Mucosa of descending colon (tissue), 3 donors: ENCODE measurements around the gene MMP24. TPM values are rescaled to one million over a fixed set of nuclear protein-coding genes. Genes with fewer than 3 reads are reported as not detected.
A peak's percentile ranks its signal among the peaks of the same experiment; 100 is the strongest.

ENCODE experiments used
- ATAC-seq: fragments of 200-7000 bp; cut with Tn5 transposase; one replicate; pipeline ENCODE4 v1.9.1; 2020; ENCODE audit warnings: mild to moderate bottlenecking, moderate library complexity
- DNase-seq, 3 donors: peaks; one replicate each; pipeline ENCODE4 v3.0.0-alpha.2; 2020
- H3K36me3 ChIP-seq: fragments of 200-600 bp; one replicate; pipeline ENCODE4 v1.8.0; 2021; ENCODE audit warnings: low read depth, mild to moderate bottlenecking
- H3K4me1 ChIP-seq: fragments of 200-600 bp; one replicate; pipeline ENCODE4 v1.8.0; 2021; ENCODE audit warnings: low read depth, mild to moderate bottlenecking
- H3K4me3 ChIP-seq: fragments of 200-600 bp; one replicate; pipeline ENCODE4 v1.8.0; 2021; ENCODE audit warnings: mild to moderate bottlenecking
- H3K9me3 ChIP-seq: fragments of 200-600 bp; one replicate; pipeline ENCODE4 v1.8.0; 2021; ENCODE audit warnings: mild to moderate bottlenecking
- CTCF ChIP-seq: fragments of 200-600 bp; IDR thresholded peaks from one replicate; pipeline ENCODE4 v1.8.0; 2022; ENCODE audit warnings: antibody characterized with exemption, mild to moderate bottlenecking
- intact Hi-C, 2 donors: fragments of 100-400 bp; cut with DNase I in 1 of 2; cut with micrococcal nuclease in 1 of 2; formaldehyde crosslinking; loops; one replicate each; pipeline versions ENCODE4 v1.11.0 to v1.11.1; 2022; cut with DNase I, micrococcal nuclease
- total RNA-seq, 3 donors: library from RNA; stranded (reverse); fragmentation: NEBNext Ultra II Directional in 2 of 3; extraction: Animal tissue kit (Norgen Biotek cat#: 25700) in 2 of 3; gene quantifications; one replicate each; pipeline versions ENCODE4 v1.2.1 to v1.2.4, GENCODE V29; 2021 to 2023
- donor health status: DM: no; HTN: no; CAD: no; lungs with moderate emphysema.
- donor health status: DM: no; HTN: no; CAD: no.
- donor health status: DM: no; HTN: yes; CAD: no.

The MMP24 gene
- total RNA-seq, 3 donors from 2014 or later, result 0.24 to 0.70 (median 0.58) TPM

GRCh38 chr20:35281506-35282101, 55.1 kb downstream of the MMP24 start:
- no peak for TF ChIP-seq CTCF
- intact Hi-C loops, result no loop called here
- Histone ChIP-seq H3K9me3 (no peaks in the 10 kb centered on the region), H3K4me3 (no peak overlapping the region), H3K4me1 (peaks cover 33% of the 10 kb centered on the region), H3K36me3 (no peaks in the 10 kb centered on the region)
- ATAC-seq (no peak), DNase-seq (no peak)

- Histone ChIP-seq H3K4me1 (peaks cover 27% of the 10 kb centered on the region), H3K36me3 (no peaks in the 10 kb centered on the region), H3K9me3 (no peaks in the 10 kb centered on the region), H3K4me3 (peak overlapping the region; percentile 47)
- ATAC-seq (peak; percentile 40), DNase-seq (no peak)
- no peak for TF ChIP-seq CTCF
- intact Hi-C loops, result no loop called here
Measured at GRCh38 chr20:35283441-35284266, 57.2 kb downstream of the MMP24 start.

- peak within 1 kb of the TSS; percentile 47 for H3K4me3 ChIP-seq
- no peaks in the 10 kb centered on the region for H3K9me3 ChIP-seq
- intact Hi-C loops, result no loop called here
- H3K4me1 ChIP-seq, result peaks cover 27% of the 10 kb centered on the region
- peak; percentile 90 to 92 (median 91) for DNase-seq
- H3K36me3 ChIP-seq, result no peaks in the 10 kb centered on the region
- ATAC-seq, result peak; percentile 90
- no peak for TF ChIP-seq CTCF
Measured at GRCh38 chr20:35284267-35284991, 57.9 kb downstream of the MMP24 start, which contains the start of gene EIF6. Gene EIF6, minus strand, starts transcription at chr20:35284772. Its CDS starts 285 bp downstream, at chr20:35284487.

GRCh38 chr20:35284992-35285805, 58.7 kb downstream of the MMP24 start:
- Histone ChIP-seq H3K4me1 (peaks cover 27% of the 10 kb centered on the region), H3K4me3 (peak overlapping the region; percentile 47), H3K36me3 (no peaks in the 10 kb centered on the region), H3K9me3 (no peaks in the 10 kb centered on the region)
- no peak for TF ChIP-seq CTCF
- intact Hi-C loops, result no loop called here
- ATAC-seq, result peak; percentile 31
- peak in 1 of 3 donors; percentile 53 for DNase-seq

- TF ChIP-seq CTCF, result no peak
- Histone ChIP-seq H3K4me3 (no peak overlapping the region), H3K4me1 (peaks cover 27% of the 10 kb centered on the region), H3K9me3 (no peaks in the 10 kb centered on the region), H3K36me3 (no peaks in the 10 kb centered on the region)
- ATAC-seq, result no peak
- no peak for DNase-seq
- intact Hi-C loops, result no loop called here
Measured at GRCh38 chr20:35285806-35286076, 59.3 kb downstream of the MMP24 start.
